WERI-Rb-1 (cell line): Measurements from ENCODE around the gene BAIAP2L2.
A peak's percentile ranks its signal among the peaks of the same experiment; 100 is the strongest.

Experiments used
- DNase-seq: peaks from one replicate; pipeline ENCODE4 v3.0.0-alpha.2; 2020
- H3K27ac ChIP-seq: fragments of 250-450 bp; sonication (Bioruptor Pico); 2 replicates; pipeline ENCODE4 v1.5.1; 2020; ENCODE audit warnings: mild to moderate bottlenecking, moderate library complexity
- H3K27me3 ChIP-seq: fragments of 250-450 bp; sonication (Bioruptor Pico); 2 replicates; pipeline ENCODE4 v1.5.1; 2021; ENCODE audit warnings: mild to moderate bottlenecking, low read depth, moderate library complexity; ENCODE audit not compliant: insufficient read depth, severe bottlenecking
- H3K36me3 ChIP-seq: fragments of 250-450 bp; sonication (Bioruptor Pico); 2 replicates; pipeline ENCODE4 v1.5.1; 2020; ENCODE audit warnings: mild to moderate bottlenecking, moderate library complexity
- H3K4me3 ChIP-seq: 2 replicates; pipeline ENCODE4 v1.5.1; 2011; ENCODE audit warnings: low read depth, mild to moderate bottlenecking, control low read depth, low read length
- H3K9me3 ChIP-seq: fragments of 250-450 bp; sonication (Bioruptor Pico); 2 replicates; pipeline ENCODE4 v1.5.1; 2021; ENCODE audit warnings: mild to moderate bottlenecking, moderate library complexity; ENCODE audit not compliant: severe bottlenecking
- CTCF ChIP-seq: IDR thresholded peaks from 2 replicates; pipeline ENCODE4 v1.5.1; 2011; ENCODE audit warnings: low read depth, mild to moderate bottlenecking, control low read depth, inconsistent platforms, low read length

BAIAP2L2 gene

GRCh38 chr22:38071421-38072321 lies 38.8 kb downstream of the BAIAP2L2 start:
- H3K27me3 ChIP-seq: no peaks in the 10 kb centered on the region
- TF ChIP-seq CTCF: peak; percentile 13; the same call in 1 of the 2 replicates
- no peaks in the 10 kb centered on the region for H3K9me3 ChIP-seq
- peaks cover 37% of the 10 kb centered on the region for H3K36me3 ChIP-seq
- H3K4me3 ChIP-seq: no peak overlapping the region
- peak; percentile 8 for DNase-seq
- H3K27ac ChIP-seq: peak overlapping the region; percentile 78

GRCh38 chr22:38070250-38070921 lies 40.1 kb downstream of the BAIAP2L2 start:
- Histone ChIP-seq H3K27ac (peak overlapping the region; percentile 78), H3K36me3 (peaks cover 50% of the 10 kb centered on the region), H3K9me3 (no peaks in the 10 kb centered on the region), H3K27me3 (no peaks in the 10 kb centered on the region), H3K4me3 (no peak overlapping the region)
- DNase-seq: peak; percentile 77
- no peak for TF ChIP-seq CTCF

GRCh38 chr22:38069372-38070249 lies 40.9 kb downstream of the BAIAP2L2 start:
- Histone ChIP-seq H3K9me3 (no peaks in the 10 kb centered on the region), H3K27me3 (no peaks in the 10 kb centered on the region), H3K36me3 (peaks cover 53% of the 10 kb centered on the region), H3K27ac (peak overlapping the region; percentile 78), H3K4me3 (no peak overlapping the region)
- DNase-seq: peak; percentile 95
- TF ChIP-seq CTCF: peak; percentile 90

GRCh38 chr22:38068641-38069371 lies 41.7 kb downstream of the BAIAP2L2 start:
- H3K27ac ChIP-seq: peak overlapping the region; percentile 78
- no peak for DNase-seq
- no peaks in the 10 kb centered on the region for H3K27me3 ChIP-seq
- H3K36me3 ChIP-seq: peaks cover 52% of the 10 kb centered on the region
- no peak for TF ChIP-seq CTCF
- no peaks in the 10 kb centered on the region for H3K9me3 ChIP-seq
- H3K4me3 ChIP-seq: no peak overlapping the region

GRCh38 chr22:38067761-38068360 lies 42.6 kb downstream of the BAIAP2L2 start:
- H3K27ac ChIP-seq: no peak overlapping the region
- TF ChIP-seq CTCF: no peak
- H3K4me3 ChIP-seq: no peak overlapping the region
- H3K36me3 ChIP-seq: peaks cover 50% of the 10 kb centered on the region
- no peak for DNase-seq
- H3K9me3 ChIP-seq: no peaks in the 10 kb centered on the region
- no peaks in the 10 kb centered on the region for H3K27me3 ChIP-seq
